Inflammatory macrophage treated with lipopolysaccharide for 1 hour (primary cell): ENCODE results near the gene DCLRE1B.
A peak's percentile ranks its signal among the peaks of the same experiment; 100 is the strongest.

Source experiments
- DNase-seq, 2 donors: peaks; one replicate each; pipeline ENCODE4 v3.0.0-alpha.2; 2020 to 2022

The DCLRE1B gene

DNA sequence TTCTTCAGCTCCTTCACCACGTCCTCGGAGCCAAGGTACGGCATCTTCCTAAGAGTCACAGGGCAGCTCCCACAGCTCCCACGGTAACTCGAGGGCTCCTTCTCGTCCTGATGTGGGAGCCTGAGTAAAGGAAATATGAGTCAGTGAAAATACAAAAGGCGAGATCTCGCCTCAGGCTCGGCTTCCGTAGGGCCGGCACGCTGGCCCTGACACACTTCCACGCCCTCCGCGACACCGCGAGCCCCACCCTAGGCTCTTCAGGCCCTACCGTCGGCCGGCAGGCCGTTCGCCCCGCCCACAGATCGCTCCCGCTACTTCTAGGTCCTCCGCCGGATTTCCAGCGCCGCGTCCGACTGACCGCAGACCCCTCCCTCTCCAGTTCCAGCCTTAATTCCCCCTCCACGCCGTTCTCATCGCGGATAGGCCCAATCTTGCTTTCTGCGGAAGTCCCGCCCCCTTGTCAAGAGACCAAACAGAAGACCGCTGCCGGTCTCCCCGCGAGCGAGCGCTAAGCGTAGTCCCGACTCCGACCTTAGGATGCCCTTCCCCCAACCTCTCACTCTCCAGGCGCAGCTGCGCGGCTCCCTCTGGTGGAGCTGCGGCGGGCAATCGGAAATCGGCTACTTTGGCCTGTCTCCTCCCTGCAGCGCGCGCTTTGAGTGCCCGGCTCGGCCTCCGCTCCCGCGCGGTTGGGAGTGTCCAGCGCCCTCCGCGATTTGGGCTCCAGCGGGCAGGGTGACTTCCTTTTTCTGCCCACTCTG is at the start of gene DCLRE1B, which contains the start of gene AP4B1:
TSS of gene DCLRE1B (plus strand) at position 653 of the 761 bp plus-strand sequence. CDS start 261 bp downstream, outside the sequence.
TSS of gene AP4B1 (minus strand) at position 126 of the 761 bp plus-strand sequence. CDS start at position 44, 82 bp downstream.
- DNase-seq = peak; percentile 99 to 100

DNA sequence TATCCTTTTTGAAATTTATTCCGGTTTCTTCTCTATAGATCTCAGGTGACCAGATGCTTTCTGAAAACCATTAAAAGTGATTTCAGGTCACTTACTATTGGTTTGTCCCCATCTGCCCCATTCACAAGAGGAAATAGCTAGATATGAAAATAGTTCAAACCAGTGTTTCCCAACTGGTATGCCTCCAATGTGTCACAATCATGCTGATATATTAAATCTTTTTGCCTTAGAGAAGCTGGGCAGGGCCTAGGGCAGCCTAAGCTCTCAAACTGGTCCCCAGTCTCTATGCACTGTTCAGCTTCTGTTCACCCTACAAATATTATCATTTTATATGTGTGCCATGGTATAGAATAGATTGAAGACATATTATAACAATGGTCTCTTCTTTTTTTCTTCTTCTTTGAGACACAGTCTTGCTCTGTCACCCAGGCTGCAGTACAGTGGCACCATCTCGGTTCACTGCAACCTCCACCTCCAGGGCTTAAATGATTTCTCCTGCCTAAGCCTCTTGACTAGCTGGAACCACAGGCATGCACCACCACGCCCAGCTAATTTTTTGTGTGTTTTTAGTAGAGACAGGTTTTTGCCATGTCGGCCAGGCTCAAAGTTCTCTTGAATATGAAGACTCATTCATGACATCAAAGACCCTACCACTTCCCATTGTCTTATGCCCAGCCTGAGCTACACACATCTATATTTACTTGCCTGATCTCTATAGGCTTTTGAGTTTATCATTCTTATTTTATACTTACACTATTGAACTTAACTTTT is 49.3 kb upstream of the DCLRE1B start:
- peak; percentile 34 to 40 for DNase-seq

- DNase-seq = no peak
Observed at GRCh38 chr1:113856401-113856790, 48.7 kb upstream of the DCLRE1B start.

DNA sequence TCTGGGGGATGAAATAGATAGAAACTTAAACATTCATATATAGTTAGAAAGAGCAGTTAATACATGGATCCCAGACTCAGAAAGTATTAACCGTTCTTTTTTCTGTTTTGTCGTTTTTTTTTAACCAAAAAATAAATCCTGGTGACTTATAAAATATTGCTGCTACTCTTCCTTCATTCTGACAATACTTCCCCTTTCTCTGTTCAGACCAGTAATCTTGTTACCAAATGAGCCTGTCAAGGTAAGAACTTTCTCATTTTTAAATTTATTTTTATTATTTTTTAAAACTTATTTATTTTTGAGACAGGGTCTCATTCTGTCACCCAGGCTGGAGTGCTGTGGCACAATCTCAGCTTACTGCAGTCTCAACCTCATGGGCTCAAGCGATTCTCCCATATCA is 47.4 kb upstream of the DCLRE1B start:
- no peak for DNase-seq

DNA sequence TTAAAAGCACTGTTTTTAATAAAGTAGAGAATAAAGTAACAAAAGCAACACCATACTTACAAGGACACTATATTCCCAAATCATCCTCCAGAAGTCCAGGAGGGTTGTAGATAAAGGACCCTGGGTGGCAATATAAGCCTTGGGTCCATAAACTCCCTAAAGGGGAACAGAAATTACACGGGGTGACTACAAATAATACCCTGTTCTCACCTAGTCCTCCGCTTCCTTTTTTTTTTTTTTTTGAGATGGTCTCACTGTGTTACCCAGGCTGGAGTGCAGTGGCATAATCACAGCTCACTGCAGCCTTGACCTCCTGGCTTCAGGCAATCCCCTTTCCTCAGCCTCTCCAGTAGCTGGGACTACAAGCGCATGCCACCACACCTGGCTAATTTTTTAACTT is 46.7 kb upstream of the DCLRE1B start:
- no peak for DNase-seq

DNA sequence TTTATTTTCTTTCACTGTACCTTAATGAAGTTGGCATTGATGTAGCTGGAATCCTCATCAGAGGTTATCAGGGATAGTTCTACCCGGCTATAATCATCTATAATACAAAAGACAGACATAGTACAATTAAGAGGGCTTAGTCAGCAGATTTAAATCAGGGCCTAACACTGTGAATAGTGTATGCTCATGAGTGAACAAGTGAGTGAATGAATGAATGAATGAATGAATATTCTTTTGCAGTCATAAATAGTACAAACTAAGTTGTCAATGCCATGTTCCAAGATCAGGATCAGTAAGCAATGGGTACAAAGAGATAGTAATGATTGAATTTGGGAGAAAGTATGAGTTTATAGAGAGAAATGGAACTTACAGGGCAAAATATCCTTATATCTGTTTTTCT is 46.1 kb upstream of the DCLRE1B start:
- DNase-seq = no peak

- DNase-seq = peak; percentile 46 to 55
Observed at GRCh38 chr1:113859478-113860175, 45.5 kb upstream of the DCLRE1B start.

- DNase-seq = no peak
Observed at GRCh38 chr1:113860891-113861290, 44.2 kb upstream of the DCLRE1B start.

GRCh38 chr1:113861641-113862040 is 43.5 kb upstream of the DCLRE1B start:
- no peak for DNase-seq

DNA sequence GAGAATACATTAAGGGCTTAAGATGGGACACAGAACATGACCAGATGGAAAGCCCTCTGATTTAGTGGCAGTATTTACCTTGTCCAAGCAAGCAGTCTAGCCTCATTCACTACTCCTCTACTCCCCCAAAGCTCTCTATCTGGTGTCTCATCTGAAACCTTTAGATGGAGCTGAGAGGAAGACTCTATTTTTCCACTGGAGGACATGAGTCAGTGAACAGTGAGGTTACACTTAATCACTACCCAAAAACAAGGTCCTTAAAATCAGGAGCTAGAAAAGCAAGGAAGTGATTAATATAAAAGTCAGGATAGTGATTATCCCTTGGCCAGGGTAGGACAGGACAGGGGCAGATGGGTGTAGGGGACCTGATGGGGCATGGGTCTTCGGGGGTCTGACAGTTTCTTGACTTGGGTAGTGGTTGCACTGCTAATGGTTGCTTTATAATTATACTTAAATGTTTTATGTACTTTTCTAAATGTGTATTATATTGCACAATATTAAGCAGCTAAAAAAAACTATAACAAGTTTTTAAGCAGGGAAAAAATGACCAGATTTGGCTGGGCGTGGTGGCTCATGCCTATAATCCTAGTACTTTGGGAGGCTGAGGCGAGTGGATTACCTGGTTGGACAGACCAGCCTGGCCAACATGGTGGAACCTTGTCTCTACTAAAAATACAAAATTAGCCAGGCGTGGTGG is 36.6 kb upstream of the DCLRE1B start:
- DNase-seq = no peak

DNA sequence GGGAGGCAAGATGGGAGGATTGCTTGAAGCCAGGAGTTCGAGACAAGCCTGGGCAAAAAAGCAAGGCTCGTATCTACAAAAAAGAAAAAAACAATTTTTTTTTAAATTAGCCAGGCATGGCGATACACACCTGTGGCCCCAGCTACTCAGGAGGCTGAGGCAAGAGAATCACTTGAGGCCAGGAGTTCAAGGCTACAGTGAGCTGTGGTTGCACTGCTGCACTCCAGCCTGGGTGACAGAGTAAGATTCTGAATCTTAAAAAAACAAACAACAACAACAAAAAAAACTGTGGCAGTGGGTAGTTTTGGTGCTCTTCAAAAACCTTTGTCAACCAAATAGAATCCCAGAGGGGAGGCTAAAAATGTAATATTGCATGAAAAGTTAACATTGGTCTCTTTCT is 34.3 kb upstream of the DCLRE1B start:
- DNase-seq = no peak

GRCh38 chr1:113871597-113872113 is 33.5 kb upstream of the DCLRE1B start, which contains the start of gene PTPN22:
Gene PTPN22 (minus strand): TSS chr1:113871712.
- DNase-seq = peak; percentile 63 to 81

GRCh38 chr1:113872219-113872935 is 32.7 kb upstream of the DCLRE1B start:
- DNase-seq = peak; percentile 72 to 80

DNA sequence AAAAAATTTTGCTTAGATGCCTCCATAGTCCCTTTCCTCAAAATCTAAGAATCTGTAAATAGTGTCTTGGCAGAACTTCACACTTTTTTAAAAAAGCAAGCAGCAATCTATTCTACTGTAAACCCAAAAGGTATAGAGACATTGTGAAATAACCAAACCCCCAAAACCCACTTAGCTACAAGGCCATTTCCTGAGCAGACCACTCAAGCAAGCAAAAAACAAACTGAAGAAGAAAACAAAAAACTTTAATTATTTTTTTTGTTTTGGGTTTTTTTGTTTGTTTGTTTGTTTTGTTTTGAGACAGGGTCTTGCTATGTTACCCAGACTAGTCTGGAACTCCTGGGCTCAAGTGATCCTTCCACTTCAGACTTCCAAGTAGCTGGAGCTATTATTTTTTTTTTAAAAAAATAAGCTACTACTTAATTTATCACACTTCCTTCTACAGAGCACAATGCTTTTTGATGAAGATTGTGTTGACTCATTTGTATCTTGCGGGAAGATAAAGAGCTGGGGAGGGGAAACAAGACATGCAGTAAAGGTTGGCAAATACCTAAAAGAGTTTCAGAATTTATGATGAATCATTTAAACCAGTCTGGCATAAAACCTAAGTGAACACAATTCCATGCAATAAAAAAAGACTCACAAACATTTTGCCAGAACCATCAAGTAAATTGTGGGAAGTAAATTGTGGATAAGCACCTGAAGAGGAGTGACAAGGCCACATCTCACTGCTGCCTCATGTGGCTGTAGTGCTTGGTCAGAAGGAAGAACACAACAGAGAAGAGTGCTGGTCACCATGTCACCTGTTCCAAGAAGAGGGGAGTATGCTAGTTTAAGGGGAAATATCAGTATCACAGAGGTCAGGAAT is 30.9 kb upstream of the DCLRE1B start:
- peak in 1 of 2 donors; percentile 37 for DNase-seq

GRCh38 chr1:113875714-113876113 is 29.4 kb upstream of the DCLRE1B start:
- DNase-seq = no peak

GRCh38 chr1:113876176-113876575 is 28.9 kb upstream of the DCLRE1B start:
- DNase-seq = no peak

DNA sequence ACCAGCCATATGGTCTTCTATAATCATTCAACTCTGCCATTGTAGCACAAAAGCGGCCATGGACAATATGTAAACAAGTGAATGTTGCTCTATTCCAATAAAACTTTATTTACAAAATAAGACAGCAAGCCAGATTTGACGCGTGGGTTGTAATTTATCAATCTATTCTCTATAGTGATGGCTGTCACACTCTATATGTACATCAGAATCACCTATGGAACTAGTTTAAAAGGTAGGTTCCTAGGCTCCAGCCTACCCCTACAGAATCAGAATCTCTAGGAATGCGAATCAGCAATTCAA is 25.4 kb upstream of the DCLRE1B start:
- no peak for DNase-seq

DNA sequence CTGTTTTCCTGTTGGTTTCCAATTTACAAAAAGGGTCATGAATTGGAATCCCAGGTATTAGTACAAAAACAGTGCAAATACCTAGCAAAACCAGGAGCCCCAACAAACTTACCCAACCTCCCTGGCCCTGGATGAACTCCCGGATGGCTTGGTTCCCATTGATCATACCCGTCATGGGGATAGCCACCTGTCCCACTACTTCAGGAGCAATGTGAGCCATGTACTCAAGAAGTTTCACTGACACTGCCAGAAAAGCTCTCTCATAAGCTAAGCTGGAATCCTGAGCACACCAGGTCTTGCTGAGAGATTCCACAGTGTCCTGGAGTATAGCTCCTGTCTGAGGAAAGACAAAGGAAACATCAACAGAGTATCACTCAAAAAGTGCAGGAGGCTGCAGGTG is 23.5 kb upstream of the DCLRE1B start:
- DNase-seq = no peak

DNA sequence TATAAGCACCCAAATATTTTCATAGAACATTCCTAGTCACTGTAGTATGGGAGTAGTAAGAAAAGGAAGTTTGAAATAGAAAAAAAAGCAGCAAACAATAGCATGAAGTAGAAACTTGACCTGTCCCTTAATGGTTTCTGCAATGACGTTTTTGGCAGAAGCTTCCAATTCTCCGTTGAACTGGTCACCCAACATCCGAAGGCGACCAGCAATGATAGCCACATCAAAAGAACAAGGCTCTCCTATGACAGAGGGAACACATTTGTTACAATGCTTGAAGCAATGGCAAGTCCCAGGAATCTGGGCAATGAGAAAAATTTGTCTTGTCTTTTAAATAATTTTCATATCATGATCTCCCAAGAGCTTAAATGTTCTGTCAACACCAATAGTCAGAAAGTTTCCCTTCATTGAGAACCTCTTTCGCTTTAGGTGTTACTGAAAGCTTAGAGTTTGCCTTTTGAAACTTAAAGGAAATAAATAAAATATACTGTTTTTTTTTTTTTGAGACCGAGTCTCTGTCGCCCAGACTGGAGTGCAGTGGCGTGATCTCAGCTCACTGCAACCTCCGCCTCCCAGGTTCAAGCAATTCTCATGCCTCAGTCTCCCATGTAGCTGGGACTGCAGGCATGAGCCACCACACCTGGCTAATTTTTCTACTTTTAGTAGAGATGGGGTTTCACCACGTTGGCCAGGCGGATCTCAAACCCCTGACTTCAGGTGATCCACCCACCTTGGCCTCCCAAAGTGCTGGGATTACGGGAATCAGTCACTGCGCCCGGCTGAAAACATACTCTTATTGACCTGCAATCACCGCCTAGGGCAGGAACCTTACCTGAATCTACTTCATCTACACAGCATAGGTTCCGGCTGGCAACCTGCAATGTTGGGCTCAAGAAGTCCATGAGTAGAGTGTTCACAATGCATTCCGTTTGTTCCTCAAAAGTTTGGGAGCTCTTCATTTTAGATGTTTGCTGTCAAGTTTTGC is 18.4 kb upstream of the DCLRE1B start:
- no peak for DNase-seq
